Lower leg skin (tissue), 4 donors: ENCODE data around the gene MYORG. TPM values are rescaled to one million over a fixed set of nuclear protein-coding genes. Genes with fewer than 3 reads are reported as not detected.
A peak's percentile ranks its signal among the peaks of the same experiment; 100 is the strongest.

ENCODE experiments used
- DNase-seq, 2 donors: peaks; one replicate each; pipeline ENCODE4 v3.0.0-alpha.2; 2019; ENCODE audit warnings: low spot score in 2 of 2
- H3K4me3 ChIP-seq: fragments of 200-600 bp; sonication (generic); 2 replicates; pipeline ENCODE4 v1.5.1; 2017; ENCODE audit warnings: mild to moderate bottlenecking, low read depth; ENCODE audit not compliant: poor library complexity, severe bottlenecking
- POLR2A ChIP-seq, 2 donors: fragments of 450-650 bp; IDR thresholded peaks; one replicate each; pipeline ENCODE4 v1.6.1; 2016 to 2017; ENCODE audit warnings: antibody characterized with exemption in 2 of 2, mild to moderate bottlenecking in 1 of 2, moderate library complexity in 1 of 2
- WGBS, 2 donors: methylation state at CpG; one replicate each; pipeline ENCODE4 v1.1.5; 2018; 5-methylcytosine and 5-hydroxymethylcytosine counted together
- intact Hi-C: fragments of 100-400 bp; cut with DNase I; formaldehyde crosslinking; loops from one replicate; pipeline ENCODE4 v1.15.0; 2023; ENCODE audit warnings: low total_unique reads
- total RNA-seq, 4 donors: library from RNA; depleted of rRNA; stranded (reverse); fragments of >200 nt; gene quantifications; one replicate each; pipeline ENCODE4 v1.1.0, GENCODE V29; 2016
- TF ChIP-seq, protein P1 (sequence below), 3 donors: fragments of 450-650 bp; IDR thresholded peaks; one replicate each; pipeline ENCODE4 v1.5.1; 2016; ENCODE audit warnings: antibody characterized with exemption in 3 of 3, mild to moderate bottlenecking in 3 of 3, moderate library complexity in 2 of 3

MYORG gene
- 10 to 100 TPM in 1 of 4 donors, 1 to 10 TPM in 3; 4.3 to 13.6 (median 6.1) TPM for total RNA-seq

DNA sequence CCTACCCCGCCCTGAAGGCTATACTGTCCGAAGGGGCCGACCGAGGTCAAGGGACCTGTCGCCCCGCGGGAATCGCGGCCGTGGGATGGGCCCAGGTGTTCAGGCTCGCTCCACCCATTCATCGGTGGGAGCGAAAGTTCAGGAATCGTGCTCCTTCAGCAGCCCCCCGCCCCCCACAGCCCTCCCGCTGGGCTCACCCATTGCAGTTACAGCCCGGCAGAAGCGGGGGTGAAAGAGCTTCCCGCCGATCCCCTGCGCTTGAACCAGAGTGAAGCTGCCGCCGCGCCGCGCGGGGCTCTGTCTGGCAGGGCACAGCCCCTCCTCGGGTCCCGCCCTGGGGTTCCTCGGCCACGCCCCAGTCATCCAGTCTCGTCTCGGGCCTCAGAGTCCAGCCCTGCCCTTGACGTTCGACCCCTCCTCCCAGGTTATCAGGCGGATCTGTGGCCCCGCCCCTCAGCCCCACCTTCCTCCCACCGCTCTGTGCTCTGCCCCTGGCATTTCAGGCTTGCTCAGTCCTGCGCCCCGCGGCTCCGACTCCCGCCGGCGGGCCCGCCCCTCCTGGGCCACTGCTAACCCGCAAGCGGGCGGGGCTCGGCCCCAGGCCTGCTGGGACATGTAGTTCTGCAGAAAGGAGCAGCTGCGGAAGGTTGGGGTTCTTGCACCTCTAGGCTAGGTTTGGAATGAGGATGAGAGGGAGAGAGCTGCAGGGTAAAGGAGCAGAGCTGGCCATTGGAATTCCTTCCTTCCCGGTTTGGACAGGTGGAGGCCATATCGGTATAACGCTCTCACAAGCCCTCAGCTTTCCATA is at the start of gene MYORG:
MYORG (minus strand) TSS at position 303 of the 808 bp plus-strand sequence. CDS start 3,955 bp downstream, outside the sequence.
- TF ChIP-seq, protein P1, sequence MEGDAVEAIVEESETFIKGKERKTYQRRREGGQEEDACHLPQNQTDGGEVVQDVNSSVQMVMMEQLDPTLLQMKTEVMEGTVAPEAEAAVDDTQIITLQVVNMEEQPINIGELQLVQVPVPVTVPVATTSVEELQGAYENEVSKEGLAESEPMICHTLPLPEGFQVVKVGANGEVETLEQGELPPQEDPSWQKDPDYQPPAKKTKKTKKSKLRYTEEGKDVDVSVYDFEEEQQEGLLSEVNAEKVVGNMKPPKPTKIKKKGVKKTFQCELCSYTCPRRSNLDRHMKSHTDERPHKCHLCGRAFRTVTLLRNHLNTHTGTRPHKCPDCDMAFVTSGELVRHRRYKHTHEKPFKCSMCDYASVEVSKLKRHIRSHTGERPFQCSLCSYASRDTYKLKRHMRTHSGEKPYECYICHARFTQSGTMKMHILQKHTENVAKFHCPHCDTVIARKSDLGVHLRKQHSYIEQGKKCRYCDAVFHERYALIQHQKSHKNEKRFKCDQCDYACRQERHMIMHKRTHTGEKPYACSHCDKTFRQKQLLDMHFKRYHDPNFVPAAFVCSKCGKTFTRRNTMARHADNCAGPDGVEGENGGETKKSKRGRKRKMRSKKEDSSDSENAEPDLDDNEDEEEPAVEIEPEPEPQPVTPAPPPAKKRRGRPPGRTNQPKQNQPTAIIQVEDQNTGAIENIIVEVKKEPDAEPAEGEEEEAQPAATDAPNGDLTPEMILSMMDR (IDR thresholded peaks at IDR 0.05) = no peak
- no peak for TF ChIP-seq POLR2A (IDR thresholded peaks at IDR 0.05)
- 0 to 1% methylated on average over 38 to 45 of the region's 54 CpGs for WGBS, 2 donors
- DNase-seq = peak; percentile 91 to 98
- peak within 1 kb of the TSS; percentile 51 for H3K4me3 ChIP-seq
- intact Hi-C loops = loop anchor here (10.0 kb wide), 1 partner anchor 252 kb away; the partner anchor contains the start of gene DCAF12

DNA sequence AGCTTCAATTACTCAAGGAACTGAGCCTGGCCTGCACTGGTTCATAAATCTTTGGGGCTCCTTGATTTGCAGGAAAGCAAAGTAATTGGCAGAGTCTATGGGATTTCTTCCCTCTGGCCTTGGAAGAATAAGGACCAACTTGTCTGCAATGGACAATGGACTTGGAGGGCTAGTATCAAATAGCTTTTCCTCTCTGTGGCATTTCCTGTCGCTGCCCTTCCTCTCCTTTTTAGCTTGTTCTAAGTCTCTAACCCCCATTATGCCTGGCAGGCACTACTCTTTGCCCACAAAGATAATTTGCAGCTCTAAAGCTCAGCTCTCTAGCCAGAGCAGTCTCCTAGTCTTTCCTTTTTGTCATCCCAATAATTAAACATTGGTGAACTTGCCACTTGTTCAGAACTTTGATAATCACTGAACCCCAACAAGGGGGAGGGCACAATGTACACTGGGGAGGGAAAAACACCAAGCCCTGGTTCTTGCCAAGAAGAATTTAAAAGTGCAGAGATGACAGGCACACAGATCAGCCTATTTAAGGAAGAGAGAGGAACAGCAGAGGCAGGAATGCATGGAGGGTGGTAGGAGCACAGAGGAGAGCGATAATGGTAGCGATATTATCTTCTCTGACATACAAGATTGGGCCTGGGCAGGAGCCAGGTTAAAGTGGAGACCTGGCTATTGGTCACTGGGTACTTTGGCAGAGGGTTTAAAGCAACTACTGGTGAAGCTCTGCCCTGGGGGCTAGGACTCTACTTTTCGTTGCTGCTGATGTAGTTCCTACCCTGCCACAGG is 43.2 kb upstream of the MYORG start:
- 53 to 65% methylated on average over 4 of the region's 4 CpGs for WGBS, 2 donors
- intact Hi-C loops = no loop called here
- H3K4me3 ChIP-seq = no peak overlapping the region
- no peak for DNase-seq
- no peak for TF ChIP-seq POLR2A (IDR thresholded peaks at IDR 0.05)
- TF ChIP-seq, protein P1 (IDR thresholded peaks at IDR 0.05) = no peak

DNA sequence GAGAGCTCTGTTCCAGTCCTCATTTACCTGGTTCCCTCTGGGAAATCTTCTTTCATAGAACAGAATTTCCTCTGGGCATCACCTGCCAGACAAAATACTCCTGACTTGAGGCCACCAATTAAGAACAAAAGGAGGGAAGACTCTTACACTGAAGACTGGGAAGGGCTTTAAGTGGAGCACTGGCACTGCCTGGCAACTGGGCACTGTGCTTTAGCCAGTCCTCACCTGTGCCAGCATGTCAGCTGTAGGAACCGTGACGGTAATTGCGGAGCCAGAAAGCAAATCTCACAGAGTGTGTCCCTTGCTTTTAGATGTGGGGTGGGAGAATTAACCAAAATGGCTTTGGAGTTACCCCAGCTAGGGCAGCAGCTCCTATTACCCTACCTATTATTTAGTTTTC is 41.0 kb upstream of the MYORG start:
- no peak overlapping the region for H3K4me3 ChIP-seq
- WGBS, 2 donors = 84 to 85% methylated on average over 3 of the region's 3 CpGs
- intact Hi-C loops = no loop called here
- TF ChIP-seq POLR2A (IDR thresholded peaks at IDR 0.05) = no peak
- TF ChIP-seq, protein P1 (IDR thresholded peaks at IDR 0.05) = no peak
- no peak for DNase-seq

DNA sequence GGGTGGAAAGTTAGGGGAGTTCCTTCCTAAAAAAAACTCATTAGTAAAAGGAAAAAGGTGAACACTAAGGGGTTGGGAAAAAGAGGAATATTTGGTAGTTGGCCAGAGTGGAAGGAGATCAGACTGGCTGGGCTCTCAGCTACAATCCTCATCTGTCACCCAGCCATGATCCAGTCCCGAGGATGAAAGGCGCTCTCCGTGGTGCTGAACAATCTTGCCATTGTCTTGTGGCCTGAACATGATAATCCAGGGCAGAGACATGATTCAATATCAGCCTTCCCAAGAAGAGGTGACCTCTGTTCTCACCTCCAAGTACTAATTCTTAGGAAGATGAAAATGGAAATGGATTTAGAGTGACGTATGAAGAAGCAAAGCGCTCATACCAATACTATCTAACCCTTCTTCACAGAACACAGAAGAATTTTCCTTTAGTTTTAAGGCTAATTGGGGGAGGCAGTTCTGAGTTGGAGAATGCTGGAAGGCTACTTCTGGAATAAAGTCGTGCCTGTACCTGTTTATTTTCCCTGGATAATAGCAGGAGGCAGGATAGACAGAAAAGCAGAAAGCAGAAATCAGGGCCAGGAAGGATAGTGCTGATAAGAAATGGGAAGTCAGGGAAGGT is 36.6 kb upstream of the MYORG start:
- intact Hi-C loops = no loop called here
- 23 to 30% methylated on average over 6 of the region's 6 CpGs for WGBS, 2 donors
- no peak for DNase-seq
- no peak overlapping the region for H3K4me3 ChIP-seq
- TF ChIP-seq, protein P1 (IDR thresholded peaks at IDR 0.05) = no peak
- TF ChIP-seq POLR2A (IDR thresholded peaks at IDR 0.05) = no peak

DNA sequence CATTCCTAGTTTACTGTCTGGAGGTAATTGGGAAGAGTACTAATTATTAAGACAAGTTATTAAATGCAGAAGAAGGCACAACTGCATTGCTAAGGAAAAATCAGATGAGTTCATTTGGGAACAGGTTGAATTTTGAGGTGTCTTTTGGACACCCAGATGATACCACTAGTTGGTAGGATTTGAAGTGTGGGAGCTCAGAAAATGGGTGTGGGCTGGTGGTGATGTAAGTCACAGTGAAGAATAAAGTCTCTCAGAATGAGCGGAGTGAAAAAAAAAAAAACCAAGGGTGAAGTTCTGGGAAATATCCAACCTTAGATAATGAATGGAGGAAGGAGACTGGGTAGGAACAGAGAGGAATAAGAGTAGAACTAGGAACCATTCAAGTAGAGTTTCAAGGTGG is 35.6 kb upstream of the MYORG start:
- intact Hi-C loops = no loop called here
- no peak for DNase-seq
- H3K4me3 ChIP-seq = no peak overlapping the region
- WGBS, 2 donors = 43 to 94% methylated on average over 1 of the region's 1 CpG
- no peak for TF ChIP-seq POLR2A (IDR thresholded peaks at IDR 0.05)
- TF ChIP-seq, protein P1 (IDR thresholded peaks at IDR 0.05) = no peak
